HUDEP-2 (cell line): ENCODE data around the gene CLDN10.
A peak's percentile ranks its signal among the peaks of the same experiment; 100 is the strongest.

Experiments
- DNase-seq, 76 experiments: peaks; one replicate each; lab custom pipeline; 2025; ENCODE audit not compliant: unreplicated experiment in 76 of 76; lab: John Stamatoyannopoulos, UW

CLDN10 gene

GRCh38 chr13:95593462-95593861 is 40.9 kb downstream of the CLDN10 start:
- DNase-seq: no peak

DNA sequence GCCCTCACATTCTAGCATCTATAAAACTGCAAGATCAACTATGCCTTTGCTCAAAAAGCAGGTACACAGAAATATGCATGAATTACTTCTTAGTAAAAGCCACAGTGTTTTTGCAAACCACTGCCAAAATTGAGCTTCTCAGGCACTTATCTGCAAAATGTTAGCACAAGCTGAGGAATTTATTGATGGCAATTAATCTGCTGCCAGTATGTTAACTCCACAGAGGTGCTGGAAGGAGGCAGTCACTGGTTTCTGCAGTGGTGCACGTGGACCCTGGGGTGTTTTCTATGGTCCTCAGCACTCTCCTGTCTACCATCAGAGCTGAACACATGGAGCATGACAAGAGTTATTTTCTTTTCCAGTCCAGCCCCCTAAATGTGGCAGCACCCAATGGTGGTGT is 44.2 kb downstream of the CLDN10 start:
- DNase-seq: no peak

- no peak for DNase-seq
Observed at GRCh38 chr13:95601216-95601615, 48.7 kb downstream of the CLDN10 start.

DNA sequence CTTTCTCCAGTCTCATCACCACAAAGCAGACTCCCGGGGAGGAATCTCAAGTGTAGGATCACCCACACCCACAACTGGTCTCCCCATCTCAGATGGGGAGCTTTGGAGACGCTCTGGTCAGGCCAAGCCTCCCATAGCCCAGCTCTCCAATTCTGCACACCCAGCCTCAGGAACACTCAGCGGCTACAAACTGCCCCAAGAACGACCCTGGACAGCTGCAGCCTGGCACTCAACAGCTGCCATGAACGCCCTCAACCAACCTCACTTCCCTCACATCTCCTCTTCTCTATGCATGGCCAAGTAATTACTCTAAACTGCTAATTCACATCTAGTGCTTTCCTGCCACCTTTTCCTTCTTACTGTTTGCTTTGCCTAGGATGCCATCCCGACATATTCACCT is 49.4 kb downstream of the CLDN10 start:
- DNase-seq: no peak

DNA sequence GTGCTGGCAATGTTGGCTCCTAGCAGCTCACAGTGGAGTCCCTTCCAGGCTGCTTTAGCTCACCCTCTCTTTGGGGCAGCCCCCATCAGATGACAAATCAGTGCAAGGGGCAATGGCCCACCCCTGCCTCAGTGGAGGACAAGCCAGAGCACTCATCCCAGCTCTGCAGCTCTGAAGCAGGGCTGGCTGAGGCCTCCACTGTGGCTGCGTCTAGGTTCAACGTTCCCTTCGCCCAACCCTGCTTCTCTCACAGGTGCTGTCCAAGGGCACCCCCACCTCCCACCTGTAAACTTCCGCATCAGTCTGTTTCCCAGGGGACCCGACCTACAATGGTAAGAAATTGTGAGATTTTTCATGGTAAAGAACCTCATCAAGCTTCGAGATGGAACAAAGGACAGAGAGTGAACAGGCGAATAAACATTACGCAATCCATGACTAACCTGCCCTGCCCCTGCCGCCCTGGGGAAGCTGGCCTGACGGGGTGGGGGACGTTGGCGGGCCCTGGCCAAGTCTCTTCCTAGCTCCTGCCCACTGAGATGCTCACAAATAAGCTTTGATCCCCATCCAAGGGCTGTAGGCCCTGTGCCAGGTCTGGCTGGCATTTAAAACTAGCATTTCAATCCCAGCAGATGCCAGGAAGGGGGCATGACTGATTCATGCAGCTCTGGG is 51.5 kb downstream of the CLDN10 start:
- DNase-seq: no peak

GRCh38 chr13:95604556-95604915 is 52.0 kb downstream of the CLDN10 start:
- DNase-seq: no peak

GRCh38 chr13:95605448-95606125 is 53.1 kb downstream of the CLDN10 start:
- DNase-seq: no peak

DNA sequence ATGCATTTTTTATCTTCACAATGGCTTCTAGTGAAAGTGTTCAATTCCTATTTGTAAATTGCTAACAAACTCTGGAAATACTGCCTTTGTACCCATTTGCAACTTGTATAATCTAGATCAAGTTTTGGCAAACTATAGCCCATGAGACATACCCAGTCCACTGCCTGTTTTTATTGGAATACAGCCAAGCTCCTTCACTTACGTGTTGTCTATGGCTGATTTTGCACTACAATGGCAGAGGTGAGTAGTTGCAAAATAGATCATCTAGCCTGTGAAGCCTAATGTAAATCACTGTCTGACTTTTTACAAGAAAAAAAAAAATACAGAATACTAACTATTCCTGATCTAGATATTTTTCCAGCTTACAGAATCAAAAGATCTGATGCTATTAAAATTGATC is 54.8 kb downstream of the CLDN10 start:
- DNase-seq: peak in 1 of 76 experiments; percentile 4

- DNase-seq: no peak
Observed at GRCh38 chr13:95608640-95609323, 56.3 kb downstream of the CLDN10 start.

DNA sequence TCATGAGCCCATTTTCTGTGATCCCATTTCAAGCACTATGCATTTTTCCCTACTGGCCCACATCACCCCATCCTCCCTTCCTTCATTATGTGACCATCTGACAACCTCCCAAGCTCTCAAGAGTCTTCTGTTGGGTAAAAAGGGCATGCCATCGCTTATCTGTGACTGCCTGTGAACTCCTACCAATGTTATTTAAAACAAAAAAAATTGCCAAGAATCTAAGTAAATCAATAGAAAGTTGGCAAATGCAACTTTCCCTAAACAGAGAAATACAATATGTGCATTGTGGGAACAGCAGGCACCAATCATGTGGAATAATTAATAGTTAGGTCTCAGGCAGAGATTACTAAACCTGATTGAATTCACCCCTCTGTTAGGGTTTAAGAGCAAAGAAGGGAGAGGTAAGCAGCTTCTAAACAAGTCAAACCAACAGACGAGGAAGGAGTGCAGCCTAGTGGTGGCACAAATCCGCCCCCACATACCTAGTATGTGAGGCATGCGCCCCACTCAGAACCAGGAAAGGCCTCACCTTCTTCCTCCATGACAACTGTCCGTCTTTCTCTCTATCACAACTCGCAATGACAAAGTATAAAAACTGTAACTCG is 62.2 kb downstream of the CLDN10 start:
- no peak for DNase-seq

- DNase-seq: no peak
Observed at GRCh38 chr13:95615539-95615938, 63.0 kb downstream of the CLDN10 start.

DNA sequence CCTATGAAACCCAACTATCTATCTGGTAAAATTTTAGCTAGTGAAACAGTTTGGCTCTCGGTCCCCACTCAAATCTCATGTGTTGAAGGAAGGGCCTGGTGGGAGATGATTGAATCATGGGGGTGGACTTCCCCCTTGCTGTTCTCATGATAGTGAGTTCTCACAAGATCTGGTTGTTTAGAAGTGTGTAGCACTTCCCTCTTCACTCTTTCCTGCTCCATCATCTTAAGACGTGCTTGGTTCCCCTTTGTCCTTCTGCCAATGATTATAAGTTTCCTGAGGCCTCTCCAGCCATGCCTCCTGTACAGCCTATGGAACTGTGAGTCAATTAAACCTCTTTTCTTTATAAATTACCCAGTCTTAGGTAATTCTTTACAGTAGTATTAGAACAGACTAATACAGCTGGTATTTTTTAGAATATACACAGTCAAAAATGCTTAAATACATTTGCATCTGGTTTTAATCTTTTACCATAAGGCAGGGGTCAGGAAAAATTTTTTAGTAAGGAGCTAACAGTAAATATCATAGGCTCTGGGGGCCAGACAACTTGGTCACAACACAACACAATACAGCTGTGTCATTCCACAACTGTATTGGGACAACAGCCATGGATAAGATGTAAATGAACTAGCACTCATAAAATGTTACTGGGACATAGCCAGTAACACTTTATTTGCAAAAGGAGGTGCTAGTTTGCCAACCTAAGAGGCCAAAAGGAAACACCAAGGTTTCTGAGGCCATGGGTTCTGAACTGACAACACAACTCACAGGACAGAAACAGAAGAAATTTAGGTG is 67.7 kb downstream of the CLDN10 start:
- DNase-seq: peak in 1 of 76 experiments; percentile 0

DNA sequence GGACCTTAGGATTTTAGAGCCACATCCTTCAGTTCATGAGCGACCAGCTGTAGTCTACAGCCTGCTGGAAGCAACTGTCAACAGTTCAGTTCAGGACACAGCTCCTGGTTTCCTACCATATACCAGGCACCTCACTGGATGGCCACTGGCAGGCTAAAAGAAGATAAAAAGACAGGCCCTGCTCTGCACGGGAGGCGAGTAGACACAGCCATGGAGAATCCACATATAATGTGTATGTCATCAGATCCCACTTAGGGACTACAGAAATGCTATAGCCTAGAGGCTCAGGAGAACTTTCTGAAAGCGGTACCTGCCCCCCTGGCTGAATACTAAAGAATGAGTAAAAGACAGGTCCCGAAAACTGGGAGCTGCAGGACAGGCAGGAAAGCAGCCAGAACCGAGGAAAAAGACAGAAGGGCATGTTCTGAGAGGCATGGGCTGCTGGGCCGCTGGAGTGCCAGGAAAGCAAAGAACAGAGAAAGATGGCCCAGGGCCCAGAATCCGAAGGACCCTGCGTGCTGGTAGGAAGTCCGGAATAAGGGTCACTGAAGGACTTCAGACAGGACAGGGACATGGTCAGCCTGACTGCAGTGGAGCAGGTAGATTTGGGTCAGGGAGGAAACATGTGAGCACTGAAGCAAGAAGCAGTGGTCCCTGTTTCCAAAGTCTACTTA is 68.4 kb downstream of the CLDN10 start:
- no peak for DNase-seq

DNA sequence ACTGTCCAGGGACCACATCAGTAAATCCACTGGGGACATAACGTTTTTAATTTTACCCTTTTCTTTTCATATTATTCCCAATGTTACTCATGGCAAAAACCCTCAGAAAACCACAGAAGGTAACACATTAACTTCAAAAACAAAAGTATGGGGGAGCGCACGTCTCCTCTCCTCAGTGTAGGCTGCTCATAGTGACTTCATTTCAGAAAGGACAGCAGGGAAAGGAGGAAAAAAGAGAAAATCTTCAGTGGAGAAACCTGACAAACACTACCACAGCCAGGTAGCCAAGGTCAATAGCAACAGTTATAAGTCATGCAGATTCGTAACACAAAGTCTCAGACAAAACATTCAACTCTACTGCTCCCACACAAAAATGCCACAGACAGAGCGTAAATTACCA is 70.6 kb downstream of the CLDN10 start:
- no peak for DNase-seq

- peak in 10 of 76 experiments; percentile 5 to 30 (median 17) for DNase-seq
Observed at GRCh38 chr13:95624020-95624419, 71.5 kb downstream of the CLDN10 start.

- no peak for DNase-seq
Observed at GRCh38 chr13:95626768-95627167, 74.2 kb downstream of the CLDN10 start.

- DNase-seq: no peak
Observed at GRCh38 chr13:95627590-95627989, 75.1 kb downstream of the CLDN10 start.

DNA sequence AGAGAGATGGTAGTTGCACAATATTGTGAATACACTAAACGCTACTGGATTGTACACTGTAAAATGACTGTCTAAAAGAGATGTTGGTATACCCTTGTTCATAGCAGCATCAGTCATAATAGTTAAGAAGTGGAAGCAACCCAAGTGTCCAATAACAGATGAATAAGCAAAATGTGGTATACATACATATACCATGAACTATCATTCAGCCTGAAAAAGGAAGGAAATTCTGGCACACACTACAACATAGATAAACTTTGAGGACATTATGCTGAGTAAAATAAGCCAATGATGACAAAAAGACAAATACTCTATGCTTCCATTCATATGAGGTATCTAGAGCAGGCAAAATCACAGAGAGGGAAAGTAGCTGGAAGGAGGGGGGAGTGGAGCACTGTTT is 76.0 kb downstream of the CLDN10 start:
- no peak for DNase-seq

- DNase-seq: no peak
Observed at GRCh38 chr13:95629071-95629470, 76.6 kb downstream of the CLDN10 start.
